Measurements from ENCODE around the gene PBX4. TPM values are rescaled to one million over a fixed set of nuclear protein-coding genes. Genes with fewer than 3 reads are reported as not detected.

Gene PBX4
- total and polyA plus RNA-seq, 10 of the 15 experiments (the other 5 are each of a cell fraction or from before 2014, with no cell fraction given) = 0.18 to 17.3 (median 4.2) TPM

DNA sequence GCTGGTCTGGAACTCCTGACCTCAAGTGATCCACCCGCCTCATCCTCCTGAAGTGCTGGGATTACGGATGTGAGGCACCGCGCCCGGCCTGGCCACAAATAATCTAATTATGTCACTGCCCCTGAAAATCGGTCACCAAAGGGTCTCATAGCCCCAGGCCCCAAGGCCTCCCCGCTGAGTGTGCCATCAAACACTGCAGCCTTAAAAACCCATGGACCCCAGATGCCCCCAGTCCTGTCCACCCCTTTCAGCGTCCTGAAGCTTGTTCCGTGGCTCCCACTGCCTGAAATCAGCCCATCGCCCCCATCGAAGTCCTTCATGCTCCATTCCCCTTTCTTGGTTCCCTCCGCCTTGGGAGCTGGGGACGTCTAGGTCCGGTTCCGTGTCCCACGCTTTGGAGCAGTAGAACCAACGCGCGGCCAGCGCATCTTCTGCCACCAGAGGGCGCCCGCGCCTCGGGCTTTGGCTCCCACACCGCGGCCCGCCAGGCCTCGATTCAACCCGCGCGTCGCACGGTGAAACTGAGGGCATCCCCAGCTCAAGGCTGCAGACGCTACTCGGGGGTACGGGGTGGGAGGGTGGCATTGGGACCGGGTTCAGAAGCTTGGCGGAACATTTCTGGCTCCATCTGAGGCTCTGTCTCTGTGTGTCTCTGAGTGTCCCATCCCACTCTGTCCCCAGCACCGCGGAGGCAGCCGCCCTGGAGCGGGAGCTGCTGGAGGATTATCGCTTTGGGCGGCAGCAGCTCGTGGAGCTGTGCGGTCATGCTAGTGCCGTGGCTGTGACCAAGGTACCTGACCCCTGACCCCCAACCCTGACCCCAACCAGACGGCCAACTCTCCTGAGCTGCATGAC lies 86.3 kb downstream of the PBX4 start (continued):
- TF ChIP-seq, protein P1, sequence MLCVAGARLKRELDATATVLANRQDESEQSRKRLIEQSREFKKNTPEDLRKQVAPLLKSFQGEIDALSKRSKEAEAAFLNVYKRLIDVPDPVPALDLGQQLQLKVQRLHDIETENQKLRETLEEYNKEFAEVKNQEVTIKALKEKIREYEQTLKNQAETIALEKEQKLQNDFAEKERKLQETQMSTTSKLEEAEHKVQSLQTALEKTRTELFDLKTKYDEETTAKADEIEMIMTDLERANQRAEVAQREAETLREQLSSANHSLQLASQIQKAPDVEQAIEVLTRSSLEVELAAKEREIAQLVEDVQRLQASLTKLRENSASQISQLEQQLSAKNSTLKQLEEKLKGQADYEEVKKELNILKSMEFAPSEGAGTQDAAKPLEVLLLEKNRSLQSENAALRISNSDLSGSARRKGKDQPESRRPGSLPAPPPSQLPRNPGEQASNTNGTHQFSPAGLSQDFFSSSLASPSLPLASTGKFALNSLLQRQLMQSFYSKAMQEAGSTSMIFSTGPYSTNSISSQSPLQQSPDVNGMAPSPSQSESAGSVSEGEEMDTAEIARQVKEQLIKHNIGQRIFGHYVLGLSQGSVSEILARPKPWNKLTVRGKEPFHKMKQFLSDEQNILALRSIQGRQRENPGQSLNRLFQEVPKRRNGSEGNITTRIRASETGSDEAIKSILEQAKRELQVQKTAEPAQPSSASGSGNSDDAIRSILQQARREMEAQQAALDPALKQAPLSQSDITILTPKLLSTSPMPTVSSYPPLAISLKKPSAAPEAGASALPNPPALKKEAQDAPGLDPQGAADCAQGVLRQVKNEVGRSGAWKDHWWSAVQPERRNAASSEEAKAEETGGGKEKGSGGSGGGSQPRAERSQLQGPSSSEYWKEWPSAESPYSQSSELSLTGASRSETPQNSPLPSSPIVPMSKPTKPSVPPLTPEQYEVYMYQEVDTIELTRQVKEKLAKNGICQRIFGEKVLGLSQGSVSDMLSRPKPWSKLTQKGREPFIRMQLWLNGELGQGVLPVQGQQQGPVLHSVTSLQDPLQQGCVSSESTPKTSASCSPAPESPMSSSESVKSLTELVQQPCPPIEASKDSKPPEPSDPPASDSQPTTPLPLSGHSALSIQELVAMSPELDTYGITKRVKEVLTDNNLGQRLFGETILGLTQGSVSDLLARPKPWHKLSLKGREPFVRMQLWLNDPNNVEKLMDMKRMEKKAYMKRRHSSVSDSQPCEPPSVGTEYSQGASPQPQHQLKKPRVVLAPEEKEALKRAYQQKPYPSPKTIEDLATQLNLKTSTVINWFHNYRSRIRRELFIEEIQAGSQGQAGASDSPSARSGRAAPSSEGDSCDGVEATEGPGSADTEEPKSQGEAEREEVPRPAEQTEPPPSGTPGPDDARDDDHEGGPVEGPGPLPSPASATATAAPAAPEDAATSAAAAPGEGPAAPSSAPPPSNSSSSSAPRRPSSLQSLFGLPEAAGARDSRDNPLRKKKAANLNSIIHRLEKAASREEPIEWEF (IDR thresholded peaks at IDR 0.05; ENCODE audit: insufficient replicate concordance, low read depth, low read length) = no peak
- TF ChIP-seq, protein P2, sequence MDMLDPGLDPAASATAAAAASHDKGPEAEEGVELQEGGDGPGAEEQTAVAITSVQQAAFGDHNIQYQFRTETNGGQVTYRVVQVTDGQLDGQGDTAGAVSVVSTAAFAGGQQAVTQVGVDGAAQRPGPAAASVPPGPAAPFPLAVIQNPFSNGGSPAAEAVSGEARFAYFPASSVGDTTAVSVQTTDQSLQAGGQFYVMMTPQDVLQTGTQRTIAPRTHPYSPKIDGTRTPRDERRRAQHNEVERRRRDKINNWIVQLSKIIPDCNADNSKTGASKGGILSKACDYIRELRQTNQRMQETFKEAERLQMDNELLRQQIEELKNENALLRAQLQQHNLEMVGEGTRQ (IDR thresholded peaks at IDR 0.05; ENCODE audit: borderline replicate concordance, low read depth, low read length) = no peak
- TF ChIP-seq, protein P3, sequence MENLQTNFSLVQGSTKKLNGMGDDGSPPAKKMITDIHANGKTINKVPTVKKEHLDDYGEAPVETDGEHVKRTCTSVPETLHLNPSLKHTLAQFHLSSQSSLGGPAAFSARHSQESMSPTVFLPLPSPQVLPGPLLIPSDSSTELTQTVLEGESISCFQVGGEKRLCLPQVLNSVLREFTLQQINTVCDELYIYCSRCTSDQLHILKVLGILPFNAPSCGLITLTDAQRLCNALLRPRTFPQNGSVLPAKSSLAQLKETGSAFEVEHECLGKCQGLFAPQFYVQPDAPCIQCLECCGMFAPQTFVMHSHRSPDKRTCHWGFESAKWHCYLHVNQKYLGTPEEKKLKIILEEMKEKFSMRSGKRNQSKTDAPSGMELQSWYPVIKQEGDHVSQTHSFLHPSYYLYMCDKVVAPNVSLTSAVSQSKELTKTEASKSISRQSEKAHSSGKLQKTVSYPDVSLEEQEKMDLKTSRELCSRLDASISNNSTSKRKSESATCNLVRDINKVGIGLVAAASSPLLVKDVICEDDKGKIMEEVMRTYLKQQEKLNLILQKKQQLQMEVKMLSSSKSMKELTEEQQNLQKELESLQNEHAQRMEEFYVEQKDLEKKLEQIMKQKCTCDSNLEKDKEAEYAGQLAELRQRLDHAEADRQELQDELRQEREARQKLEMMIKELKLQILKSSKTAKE (IDR thresholded peaks at IDR 0.05; ENCODE audit: low read depth, poor library complexity, severe bottlenecking) = no peak
- TF ChIP-seq EGR1 (IDR thresholded peaks at IDR 0.05; ENCODE audit: borderline replicate concordance in 1 of 2, low read depth in 2 of 2, low read length in 2 of 2) (no peak), CREM (IDR thresholded peaks at IDR 0.05; ENCODE audit: low read depth) (no peak), NFIC (IDR thresholded peaks at IDR 0.05; ENCODE audit: low read depth, low read length) (no peak), EZH2 (IDR thresholded peaks at IDR 0.05; ENCODE audit: borderline replicate concordance, control insufficient read depth, low read depth, low read length) (no peak), RB1 (IDR thresholded peaks at IDR 0.05; ENCODE audit: borderline replicate concordance) (peak; percentile 29; the same call in 1 of the 2 replicates), HDAC2 (IDR thresholded peaks at IDR 0.05) (no peak), NRF1 (conservative IDR thresholded peaks at IDR 0.05; ENCODE audit: low read depth, low read length) (no peak), SMAD5 (IDR thresholded peaks at IDR 0.05; ENCODE audit: low read depth) (no peak)
- TF ChIP-seq, protein P4, sequence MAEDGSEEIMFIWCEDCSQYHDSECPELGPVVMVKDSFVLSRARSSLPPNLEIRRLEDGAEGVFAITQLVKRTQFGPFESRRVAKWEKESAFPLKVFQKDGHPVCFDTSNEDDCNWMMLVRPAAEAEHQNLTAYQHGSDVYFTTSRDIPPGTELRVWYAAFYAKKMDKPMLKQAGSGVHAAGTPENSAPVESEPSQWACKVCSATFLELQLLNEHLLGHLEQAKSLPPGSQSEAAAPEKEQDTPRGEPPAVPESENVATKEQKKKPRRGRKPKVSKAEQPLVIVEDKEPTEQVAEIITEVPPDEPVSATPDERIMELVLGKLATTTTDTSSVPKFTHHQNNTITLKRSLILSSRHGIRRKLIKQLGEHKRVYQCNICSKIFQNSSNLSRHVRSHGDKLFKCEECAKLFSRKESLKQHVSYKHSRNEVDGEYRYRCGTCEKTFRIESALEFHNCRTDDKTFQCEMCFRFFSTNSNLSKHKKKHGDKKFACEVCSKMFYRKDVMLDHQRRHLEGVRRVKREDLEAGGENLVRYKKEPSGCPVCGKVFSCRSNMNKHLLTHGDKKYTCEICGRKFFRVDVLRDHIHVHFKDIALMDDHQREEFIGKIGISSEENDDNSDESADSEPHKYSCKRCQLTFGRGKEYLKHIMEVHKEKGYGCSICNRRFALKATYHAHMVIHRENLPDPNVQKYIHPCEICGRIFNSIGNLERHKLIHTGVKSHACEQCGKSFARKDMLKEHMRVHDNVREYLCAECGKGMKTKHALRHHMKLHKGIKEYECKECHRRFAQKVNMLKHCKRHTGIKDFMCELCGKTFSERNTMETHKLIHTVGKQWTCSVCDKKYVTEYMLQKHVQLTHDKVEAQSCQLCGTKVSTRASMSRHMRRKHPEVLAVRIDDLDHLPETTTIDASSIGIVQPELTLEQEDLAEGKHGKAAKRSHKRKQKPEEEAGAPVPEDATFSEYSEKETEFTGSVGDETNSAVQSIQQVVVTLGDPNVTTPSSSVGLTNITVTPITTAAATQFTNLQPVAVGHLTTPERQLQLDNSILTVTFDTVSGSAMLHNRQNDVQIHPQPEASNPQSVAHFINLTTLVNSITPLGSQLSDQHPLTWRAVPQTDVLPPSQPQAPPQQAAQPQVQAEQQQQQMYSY (CRISPR knock-in tag; IDR thresholded peaks at IDR 0.05) = no peak
- TF ChIP-seq, protein P5, sequence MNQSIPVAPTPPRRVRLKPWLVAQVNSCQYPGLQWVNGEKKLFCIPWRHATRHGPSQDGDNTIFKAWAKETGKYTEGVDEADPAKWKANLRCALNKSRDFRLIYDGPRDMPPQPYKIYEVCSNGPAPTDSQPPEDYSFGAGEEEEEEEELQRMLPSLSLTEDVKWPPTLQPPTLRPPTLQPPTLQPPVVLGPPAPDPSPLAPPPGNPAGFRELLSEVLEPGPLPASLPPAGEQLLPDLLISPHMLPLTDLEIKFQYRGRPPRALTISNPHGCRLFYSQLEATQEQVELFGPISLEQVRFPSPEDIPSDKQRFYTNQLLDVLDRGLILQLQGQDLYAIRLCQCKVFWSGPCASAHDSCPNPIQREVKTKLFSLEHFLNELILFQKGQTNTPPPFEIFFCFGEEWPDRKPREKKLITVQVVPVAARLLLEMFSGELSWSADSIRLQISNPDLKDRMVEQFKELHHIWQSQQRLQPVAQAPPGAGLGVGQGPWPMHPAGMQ (IDR thresholded peaks at IDR 0.05; ENCODE audit: borderline replicate concordance) = no peak
